Measurements from ENCODE around the gene C1QTNF8.
A peak's percentile ranks its signal among the peaks of the same experiment; 100 is the strongest.

The C1QTNF8 gene

DNA sequence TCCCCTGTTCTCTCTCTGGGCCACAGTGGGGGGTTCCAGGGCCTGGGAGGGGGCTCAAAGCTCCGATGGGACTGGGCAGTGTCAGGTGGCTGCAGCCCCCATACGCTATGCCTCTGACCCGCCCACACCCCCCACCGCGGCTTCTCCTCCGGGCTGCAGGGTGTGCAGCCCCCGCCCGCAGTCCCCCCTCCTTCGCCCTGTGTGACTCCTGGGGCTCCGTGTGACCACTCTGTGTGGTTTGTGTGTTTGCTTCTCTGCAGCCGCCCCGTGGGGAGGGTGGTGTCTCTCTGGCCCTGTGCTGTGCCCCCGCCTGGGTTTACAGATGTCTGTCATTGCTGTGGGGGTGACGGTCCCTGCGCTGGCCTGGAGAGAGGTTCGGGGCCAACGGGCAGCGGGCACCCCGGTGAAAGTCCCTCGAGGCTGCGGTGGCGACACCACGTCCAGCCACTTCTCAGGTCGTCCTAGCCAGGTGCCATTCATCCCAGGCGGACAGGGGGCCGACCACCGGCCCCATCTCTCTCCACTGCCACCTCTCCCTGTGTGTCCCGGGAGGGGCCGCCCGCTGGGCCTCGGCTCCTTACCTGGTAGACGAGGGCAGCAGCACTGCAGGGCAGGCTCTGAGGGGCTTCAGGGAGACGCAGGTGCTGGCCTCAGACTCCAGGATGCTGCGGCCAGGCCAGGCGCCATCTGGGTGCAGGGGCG lies 18.0 kb downstream of the C1QTNF8 start:
- DNase-seq (ENCODE audit: low read depth in 3 of 3), result no peak

GRCh38 chr16:1076801-1077576 lies 19.1 kb downstream of the C1QTNF8 start:
- no peak for DNase-seq (ENCODE audit: low read depth in 3 of 3)

GRCh38 chr16:1075546-1075945 lies 20.5 kb downstream of the C1QTNF8 start:
- DNase-seq (ENCODE audit: low read depth in 3 of 3), result no peak

DNA sequence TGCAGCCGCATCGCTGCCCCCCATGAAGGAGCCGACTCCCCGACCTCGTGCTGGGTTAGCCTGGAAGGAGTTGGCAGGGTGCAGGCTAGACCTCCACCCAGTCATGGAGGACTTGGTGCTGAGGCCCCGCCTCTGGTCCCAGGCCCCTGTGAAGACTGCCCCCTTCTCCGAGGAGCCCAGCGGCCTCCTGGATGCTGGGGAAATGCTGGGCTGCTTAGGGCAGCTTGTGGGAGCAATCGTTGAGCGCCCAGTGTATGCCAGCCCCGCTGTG lies 21.7 kb downstream of the C1QTNF8 start:
- DNase-seq (ENCODE audit: low read depth in 3 of 3), result no peak

DNA sequence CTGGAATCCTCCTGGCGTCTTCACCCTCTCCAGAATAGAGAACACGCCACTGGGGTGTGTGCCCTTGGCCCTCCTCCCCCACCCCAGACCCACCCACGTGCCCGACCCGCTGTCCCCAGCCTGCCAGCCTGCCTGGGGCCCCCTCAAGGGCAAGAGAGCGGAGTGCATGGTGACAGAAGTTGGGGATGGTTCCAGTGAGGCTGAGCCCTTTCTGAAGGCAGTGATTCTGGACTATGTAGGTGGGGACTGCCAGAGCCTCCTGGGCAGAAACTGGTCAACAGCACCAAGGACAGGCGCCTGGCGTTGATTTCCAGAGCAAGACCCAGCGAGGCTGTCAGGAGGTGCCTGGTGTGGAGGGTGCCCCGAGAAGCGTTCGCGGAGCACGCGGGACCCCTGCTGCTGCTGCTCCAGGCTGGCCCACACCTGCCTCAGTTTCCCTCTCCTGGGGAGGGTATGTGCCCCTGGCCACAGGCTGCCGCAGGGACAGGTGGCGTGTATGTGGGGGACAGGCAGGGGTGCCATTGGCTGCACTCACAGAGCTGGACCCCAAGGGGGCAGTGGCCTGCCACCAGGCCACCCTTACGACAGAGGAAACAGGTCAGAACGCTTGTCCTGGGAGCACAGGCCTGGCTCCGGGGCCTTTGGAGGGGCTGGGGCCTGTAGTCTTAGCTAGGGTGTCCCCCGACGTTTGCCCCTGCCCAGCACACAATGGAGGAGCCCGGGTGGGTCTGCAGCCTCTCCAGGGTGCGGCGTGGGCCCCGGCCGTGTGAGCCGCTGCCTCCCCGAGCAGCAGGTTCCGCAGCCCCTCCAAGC lies 22.3 kb downstream of the C1QTNF8 start:
- no peak for DNase-seq (ENCODE audit: low read depth in 3 of 3)

DNA sequence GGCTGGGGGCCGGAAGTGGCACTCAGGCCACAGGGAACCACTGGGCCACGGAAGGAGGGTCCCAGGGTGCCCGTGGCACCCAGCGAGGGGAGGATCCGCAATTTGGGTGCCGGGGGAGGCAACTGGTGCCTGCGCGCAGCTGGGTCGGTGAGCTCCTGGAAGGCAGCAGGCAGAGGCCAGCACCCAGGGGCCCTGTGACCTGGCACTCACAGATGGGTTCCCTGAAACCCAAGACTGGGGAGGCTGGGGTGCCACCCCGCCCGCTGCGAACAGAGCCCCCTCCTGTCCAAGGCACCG lies 22.8 kb downstream of the C1QTNF8 start:
- no peak for DNase-seq (ENCODE audit: low read depth in 3 of 3)

DNA sequence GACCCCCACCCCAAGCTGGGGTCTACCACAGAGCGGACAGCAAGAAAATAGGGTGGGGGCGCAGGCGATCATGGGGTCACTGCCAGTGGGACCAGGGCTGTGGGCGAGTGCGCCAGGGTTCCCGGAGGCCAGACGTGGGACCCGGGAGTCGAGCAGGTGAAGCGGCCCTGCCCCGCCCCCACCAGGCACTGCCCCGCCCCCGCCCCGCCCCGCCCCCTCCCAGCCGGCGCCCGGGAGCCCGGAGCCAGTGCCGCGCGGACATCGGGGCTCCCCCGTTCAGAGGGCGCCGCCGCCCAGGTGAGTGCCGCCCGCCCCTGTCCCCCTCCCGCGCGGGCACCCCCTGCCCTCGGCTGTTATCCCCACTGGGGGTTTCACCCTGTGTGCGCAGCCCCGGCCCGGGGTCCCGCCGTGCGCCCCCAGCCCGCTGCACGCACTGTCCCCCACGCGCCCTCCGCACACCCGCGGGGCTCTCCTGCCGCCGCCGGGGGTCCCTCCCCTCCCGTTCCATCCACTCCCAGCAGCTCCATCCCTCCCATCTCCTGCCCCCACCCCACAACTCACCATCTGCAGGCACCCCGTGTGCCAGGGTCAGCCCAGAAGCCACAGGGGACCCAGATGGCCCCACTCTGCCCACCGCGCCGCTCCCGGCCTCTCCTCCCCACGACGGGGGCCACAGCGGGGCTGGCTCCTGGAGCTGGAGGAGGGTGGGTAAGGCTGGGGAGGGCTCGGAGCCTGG lies 23.4 kb downstream of the C1QTNF8 start, which contains the start of gene SSTR5:
SSTR5 (plus strand) TSS at position 222 of the 736 bp plus-strand sequence. CDS start 6,122 bp downstream, outside the sequence.
- DNase-seq (ENCODE audit: low read depth in 3 of 3), result no peak

DNA sequence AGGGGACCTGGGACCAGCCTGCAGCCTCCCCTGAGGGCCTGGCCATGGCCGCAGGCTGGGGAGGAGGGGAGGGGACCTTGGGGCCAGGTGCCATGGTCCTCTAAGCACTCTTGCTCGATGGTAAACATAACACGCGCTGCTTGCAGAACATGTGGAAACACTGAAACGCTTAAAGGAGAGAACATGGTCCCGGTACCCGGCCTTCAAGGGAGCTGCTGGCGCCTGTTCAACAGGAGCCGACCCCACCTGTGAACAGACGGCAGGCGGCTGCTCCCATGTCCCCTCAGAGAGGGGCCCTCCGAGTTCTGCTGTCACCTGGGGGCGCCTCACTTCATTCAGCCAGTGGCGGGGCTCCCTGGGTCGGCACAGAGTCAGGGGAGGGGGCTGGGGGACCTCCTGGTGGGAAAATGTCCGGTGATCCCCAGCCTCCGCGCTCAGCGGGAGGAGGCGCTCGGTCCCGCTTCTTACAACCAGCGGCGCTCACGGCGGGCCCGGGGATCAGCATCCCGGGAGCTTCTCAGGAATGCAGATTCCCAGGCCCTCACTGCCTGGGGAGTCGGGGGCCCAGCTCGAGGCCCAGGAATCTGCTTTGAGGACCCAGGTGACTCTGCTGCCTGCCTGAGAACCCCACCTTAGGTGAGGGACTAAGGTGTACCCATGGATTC lies 24.4 kb downstream of the C1QTNF8 start:
- no peak for DNase-seq (ENCODE audit: low read depth in 3 of 3)

GRCh38 chr16:1070864-1071408 lies 25.1 kb downstream of the C1QTNF8 start:
- no peak for DNase-seq (ENCODE audit: low read depth in 3 of 3)

DNA sequence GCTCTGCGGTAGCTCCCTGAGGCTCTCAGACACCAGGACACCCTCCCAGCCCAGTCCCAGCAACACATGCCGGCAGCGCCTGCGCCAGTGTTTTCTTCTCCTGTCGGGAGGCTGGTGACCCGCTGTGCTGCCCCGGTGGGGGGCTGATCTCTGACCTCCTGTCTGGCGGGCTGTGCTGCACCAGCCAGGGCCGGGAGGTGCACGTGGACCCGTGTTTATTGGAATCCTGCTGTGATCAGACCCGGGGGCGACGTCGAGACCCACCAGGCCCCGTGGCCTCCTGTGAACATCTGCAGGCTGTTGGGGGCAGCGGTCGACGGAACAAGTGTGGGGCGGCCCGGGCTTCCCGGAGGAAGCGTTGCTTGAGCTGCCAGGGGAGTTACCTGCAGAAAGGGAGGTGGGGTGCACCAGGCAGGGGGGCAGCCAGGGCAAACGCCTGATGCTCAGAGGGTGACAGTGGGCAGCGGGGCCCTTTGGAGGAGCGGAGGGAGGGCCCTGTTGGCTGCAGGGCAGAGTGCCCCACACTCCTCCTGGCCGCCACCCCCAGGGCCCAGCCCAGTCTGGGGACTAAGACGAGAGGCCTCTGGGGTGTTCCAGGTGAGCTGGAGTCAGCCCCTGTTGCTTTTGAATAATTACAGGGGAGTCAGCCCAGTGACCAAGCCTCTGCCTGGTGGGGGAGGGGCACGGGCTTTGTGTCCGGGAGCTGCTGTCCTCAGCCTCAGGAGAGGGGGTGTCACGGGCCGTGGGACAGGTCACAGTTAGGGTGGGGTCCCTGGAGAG lies 25.8 kb downstream of the C1QTNF8 start:
- DNase-seq (ENCODE audit: low read depth in 3 of 3), result no peak

DNA sequence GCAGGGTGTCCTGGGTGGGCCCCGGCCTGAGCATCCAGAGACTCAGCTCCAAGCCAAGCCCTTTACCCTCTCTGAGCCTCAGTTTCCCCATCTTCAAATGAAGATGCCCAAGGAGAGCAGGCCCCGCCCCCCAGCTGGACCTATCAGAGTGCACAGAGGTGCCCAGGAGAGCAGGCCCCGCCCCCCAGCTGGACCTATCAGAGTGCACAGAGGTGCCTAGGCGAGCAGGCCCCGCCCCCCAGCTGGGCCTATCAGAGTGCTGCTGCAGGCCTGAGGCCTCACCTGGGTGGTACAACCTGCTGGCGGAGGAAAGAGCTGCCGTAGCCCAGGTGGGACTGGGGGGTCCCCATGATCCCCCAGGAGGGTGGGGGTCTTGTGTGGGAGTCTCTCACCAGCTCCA lies 26.9 kb downstream of the C1QTNF8 start:
- DNase-seq (ENCODE audit: low read depth in 3 of 3), result peak in 1 of 3 experiments; percentile 16

DNA sequence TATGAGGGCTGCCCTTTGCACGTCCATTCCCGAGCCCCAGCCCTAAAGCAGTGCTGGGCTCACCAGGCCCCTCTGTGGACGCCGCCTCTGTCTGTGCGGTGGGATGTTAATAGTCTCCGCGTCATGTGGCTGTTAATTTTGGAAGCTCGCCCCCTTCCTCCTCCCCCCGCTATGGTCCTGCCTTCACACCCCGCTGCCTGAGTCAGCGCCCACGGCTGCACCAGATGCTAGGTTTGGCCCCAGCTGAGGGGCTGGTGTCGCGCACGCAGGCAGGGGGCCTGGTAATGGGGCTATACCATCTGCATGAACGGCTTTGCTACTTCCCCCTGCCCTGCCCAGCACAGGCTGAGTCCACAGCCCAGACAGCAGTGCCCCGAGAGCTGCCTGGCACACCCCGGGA lies 27.6 kb downstream of the C1QTNF8 start:
- DNase-seq (ENCODE audit: low read depth in 3 of 3), result no peak

DNA sequence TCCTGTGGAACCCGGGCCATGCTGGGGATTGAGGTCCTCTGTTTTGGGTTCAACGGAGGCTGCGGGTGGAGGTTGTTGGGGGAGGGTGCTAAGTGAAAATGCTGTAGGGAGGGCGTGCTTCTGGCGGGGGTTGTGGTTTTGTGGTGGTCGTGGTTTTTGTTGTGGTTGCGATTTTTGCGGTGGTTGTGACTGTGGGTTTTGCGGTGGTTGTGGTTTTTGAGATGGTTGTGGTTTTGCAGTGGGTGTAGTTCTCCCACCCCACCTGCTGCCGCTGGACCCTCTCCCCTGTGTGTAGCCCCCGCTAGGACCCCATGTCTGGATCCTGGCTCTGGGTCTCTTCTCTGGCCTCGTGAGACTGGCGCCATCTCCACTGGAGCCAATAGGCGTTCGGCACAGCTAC lies 28.4 kb downstream of the C1QTNF8 start:
- DNase-seq (ENCODE audit: low read depth in 3 of 3), result no peak

DNA sequence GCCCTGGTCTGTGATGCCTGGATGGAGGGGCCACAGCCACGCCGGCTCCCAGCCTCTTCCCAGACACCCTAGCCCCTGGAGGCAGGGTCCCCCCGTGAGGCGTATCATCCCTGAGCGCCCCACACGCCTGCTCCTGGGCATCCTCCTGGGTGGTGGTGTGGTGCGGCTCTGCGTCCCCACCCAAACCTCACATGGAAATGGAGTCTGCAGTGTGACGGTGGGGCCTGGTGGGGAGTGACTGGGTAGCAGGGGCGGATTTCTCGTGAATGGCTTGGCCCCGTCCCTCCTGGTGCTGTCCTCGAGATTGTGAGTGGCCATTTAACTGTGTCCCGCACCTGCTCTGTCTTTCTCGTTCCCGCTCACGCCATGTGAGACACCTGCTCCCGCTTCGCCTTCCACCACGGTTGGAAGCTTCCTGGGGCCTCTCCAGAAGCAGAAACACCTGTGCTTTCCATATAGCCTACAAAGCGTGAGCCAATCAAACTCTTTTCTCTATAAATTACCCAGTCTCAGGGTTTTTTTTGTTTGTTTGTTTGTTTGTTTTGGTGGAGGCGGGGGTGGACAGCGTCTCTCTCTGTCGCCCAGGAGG lies 29.4 kb downstream of the C1QTNF8 start:
- DNase-seq (ENCODE audit: low read depth in 3 of 3), result no peak

- no peak for DNase-seq (ENCODE audit: low read depth in 3 of 3)
Observed at GRCh38 chr16:1065469-1066128, 30.4 kb downstream of the C1QTNF8 start.

DNA sequence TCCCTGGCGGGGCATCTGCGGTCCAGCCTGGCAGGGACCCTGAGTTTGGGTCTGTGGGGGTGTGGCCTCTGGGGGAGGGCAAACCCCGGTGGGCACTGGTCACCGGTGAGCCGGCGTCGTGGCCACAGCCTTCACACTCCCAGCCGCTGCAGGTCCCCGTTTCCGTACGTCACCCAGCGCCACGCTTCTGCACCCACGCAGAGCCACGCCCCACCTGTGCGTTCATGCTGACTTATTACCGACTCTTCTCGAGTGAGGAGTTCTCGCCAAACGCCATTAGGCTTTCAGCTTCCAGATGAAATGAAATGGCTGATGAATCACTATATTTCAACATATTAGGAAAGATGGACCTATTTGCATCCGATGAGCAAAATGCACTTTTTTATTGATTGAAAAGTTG lies 32.3 kb downstream of the C1QTNF8 start:
- no peak for DNase-seq (ENCODE audit: low read depth in 3 of 3)

- DNase-seq (ENCODE audit: low read depth in 3 of 3), result no peak
Observed at GRCh38 chr16:1062895-1063294, 33.1 kb downstream of the C1QTNF8 start.

DNA sequence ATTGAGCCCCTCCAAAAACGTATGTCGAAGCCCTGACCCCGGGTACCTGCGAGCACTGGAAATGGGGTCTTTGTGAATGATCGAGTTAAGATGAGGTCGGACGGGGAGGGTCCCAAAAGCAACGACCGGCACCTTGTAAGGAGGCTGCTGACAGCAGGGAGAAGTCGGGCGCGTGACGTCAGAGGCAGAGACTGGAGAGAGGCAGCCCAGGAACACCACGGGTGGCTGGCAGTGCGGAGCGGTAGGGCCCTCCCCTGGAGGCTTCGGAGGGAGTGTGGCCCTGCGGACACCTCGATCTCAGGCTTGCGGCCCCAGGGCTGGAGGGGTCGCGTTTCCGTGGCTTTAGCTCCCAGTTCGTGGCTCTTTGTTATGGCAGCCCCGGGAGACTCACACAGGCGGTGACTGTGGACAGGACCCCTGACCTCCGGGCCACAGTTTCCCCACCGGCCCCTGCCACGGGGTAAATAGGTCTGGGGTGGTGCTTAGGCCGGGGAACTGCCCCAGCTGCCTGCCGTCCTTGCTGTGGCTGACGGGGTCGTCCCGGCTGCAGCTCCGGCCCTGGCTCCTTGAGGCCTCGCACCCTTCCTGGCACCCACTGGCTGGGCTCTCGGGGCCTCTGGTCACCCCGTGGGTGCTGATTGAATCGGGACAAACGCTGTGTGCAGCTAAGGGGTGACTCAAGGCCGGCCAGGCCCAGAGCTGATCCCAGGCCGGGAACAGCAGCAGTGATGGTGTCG lies 34.1 kb downstream of the C1QTNF8 start:
- no peak for DNase-seq (ENCODE audit: low read depth in 3 of 3)

All from stimulated activated CD4-positive, alpha-beta T cell treated with anti-CD3 and anti-CD28 coated beads, TNF-alpha, amount 100 ng/mL, for 24 hours (primary cell).